ENCODE data around the gene RLBP1. TPM values are rescaled to one million over a fixed set of nuclear protein-coding genes. Genes with fewer than 3 reads are reported as not detected.
A peak's percentile ranks its signal among the peaks of the same experiment; 100 is the strongest.

Gene RLBP1
- total RNA-seq, 2 donors from 2014 or later = 0.48 TPM; not detected in 1

DNA sequence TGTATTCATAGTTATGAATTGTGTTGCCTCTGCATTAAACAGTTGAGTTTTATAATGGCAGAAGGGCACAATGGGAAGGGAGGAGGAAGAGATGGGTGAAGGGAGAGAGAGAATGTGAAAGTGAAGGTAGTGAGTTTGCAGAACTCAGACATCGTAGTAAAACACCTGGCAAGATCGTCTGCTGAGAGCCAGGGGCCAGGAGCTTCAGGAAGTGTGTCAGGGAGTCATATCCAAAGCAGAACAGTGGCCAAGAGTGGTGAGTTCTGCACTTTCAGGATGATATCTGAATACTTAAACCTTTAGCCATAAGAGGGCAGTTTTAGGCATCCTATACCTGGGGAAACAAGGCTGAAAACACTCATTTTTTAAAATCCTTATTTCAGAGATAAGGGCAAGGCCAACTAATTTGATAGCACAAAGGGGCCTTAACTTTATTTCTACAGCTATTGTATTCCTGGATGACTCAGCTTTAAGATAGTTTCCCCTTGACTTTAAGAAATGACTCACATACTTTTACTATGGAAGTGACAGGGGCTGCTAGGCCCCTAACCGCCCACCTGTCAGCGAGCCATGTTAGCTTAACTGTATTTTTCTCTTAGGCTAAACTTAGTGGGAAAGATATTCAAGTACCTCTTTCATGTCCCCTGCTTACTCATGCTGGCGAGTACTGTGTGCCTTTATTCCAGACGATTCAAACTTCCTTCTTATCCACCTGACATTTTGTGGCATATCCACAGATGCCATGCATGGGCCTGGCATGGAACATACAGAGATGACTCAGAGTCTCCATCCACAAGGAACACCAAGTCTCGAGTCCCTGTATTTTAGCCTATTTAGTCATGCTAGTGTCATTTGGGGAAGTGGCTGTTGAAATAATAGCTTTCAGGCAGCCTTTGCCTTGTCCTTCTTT, 53.9 kb downstream of the RLBP1 start:
- Mint-ChIP-seq H3K27ac (peak overlapping the region; percentile 82 to 95), H3K4me1 (ENCODE audit: low read depth in 2 of 2) (peaks cover 30 to 36% of the 10 kb centered on the region in 2 donors), H3K27me3 (no peaks in the 10 kb centered on the region), H3K9me3 (no peaks in the 10 kb centered on the region), H3K4me3 (peak overlapping the region; percentile 77), H3K36me3 (no peaks in the 10 kb centered on the region)
- ATAC-seq = peak; percentile 74 to 82
- DNase-seq (ENCODE audit: low spot score) = no peak

DNA sequence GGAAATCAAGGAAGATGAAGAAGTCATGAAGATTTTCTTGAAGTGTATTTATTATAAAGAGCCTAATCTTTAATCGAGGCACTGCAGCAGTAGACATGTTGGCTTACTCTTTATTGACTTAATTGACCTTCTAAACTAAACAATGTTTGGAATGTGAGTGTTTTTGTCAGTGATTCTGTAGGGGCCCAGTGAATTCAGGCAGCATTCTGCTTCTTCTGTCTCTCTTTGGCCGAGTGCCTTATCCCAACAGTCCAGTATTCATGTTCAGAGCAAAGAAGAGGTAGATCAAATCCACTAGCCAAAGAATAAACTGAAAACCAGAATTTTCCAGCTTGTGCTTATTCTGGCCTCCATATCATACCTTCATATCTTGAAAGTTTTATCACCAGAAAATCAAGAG, 55.7 kb downstream of the RLBP1 start:
- ATAC-seq = no peak
- no peak overlapping the region for H3K4me3 Mint-ChIP-seq
- H3K9me3 Mint-ChIP-seq = no peaks in the 10 kb centered on the region
- no peak for DNase-seq (ENCODE audit: low spot score)
- H3K27ac Mint-ChIP-seq = peak overlapping the region; percentile 14 to 75
- H3K36me3 Mint-ChIP-seq = peaks cover 4% of the 10 kb centered on the region
- no peaks in the 10 kb centered on the region for H3K27me3 Mint-ChIP-seq
- peaks cover 38 to 43% of the 10 kb centered on the region in 2 donors for H3K4me1 Mint-ChIP-seq (ENCODE audit: low read depth in 2 of 2)

DNA sequence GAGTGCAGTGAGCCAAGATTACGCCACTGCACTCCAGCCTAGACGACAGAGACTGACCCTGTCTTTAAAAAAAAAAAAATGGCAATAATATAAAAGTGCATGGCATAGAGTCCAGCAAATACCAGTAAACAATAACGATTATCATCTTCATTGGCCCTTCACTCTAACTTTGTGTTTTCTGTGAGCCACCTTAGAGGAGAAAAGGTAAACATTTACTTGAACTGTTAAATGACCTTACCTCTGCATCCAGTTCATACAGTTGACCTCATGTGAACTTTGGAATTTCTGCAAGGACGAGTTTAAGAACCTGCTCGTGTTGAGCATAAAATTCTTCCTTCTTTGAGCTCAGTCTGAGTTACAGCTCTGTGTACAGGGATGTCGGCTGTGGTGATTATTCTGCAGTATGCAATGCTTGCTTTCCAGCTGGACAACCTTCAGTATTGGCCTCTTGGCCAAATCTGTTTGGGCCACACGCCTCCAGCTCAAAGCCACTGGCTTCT, 56.6 kb downstream of the RLBP1 start:
- H3K27ac Mint-ChIP-seq = no peak overlapping the region
- H3K9me3 Mint-ChIP-seq = no peaks in the 10 kb centered on the region

DNA sequence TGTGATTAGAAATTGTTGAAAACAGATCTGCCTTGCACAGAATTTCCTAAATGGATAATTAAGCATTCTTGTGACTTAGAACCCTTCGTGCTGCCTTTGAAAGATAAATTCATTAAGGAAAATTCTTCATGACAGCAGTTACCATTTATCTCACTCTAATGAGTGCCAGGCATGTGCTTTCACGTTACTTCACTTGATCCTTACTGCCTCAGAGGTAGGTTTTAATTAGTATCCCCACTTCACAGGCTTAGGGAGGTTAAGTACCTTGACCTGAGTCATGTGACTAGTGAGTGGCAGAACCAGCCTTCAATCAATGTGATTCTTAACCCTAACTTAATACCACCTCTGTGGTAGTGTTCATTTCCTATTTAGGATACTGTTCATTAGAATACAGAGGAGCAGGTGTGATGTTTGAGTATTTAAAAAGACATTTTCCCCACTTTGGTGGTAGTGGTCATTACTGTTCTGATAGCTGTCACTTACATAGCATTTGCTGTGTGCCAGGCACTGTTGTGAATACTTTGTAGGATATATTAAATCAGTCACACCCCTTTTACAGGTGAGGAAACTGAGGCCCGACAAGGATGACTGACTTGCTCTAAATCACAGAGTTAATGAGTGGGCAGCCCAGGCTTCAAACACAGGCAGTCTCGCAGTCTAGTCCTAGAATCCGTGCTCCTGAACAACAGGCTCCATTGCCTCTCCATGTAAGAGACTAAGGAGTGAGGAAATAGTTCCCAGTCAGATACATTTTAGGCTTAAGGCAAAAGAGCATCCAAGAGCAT, 57.9 kb downstream of the RLBP1 start:
- H3K9me3 Mint-ChIP-seq = no peaks in the 10 kb centered on the region
- H3K27me3 Mint-ChIP-seq = no peaks in the 10 kb centered on the region
- H3K27ac Mint-ChIP-seq = peak overlapping the region; percentile 16 to 80
- ATAC-seq (no peak), DNase-seq (ENCODE audit: low spot score) (no peak)
- H3K4me1 Mint-ChIP-seq (ENCODE audit: low read depth in 2 of 2) = peaks cover 23 to 43% of the 10 kb centered on the region in 2 donors
- peaks cover 4% of the 10 kb centered on the region for H3K36me3 Mint-ChIP-seq
- no peak overlapping the region for H3K4me3 Mint-ChIP-seq

More for the DNA sequence above, 56.6 kb downstream of the RLBP1 start:
- no peak for DNase-seq (ENCODE audit: low spot score)
- peaks cover 36 to 46% of the 10 kb centered on the region in 2 donors for H3K4me1 Mint-ChIP-seq (ENCODE audit: low read depth in 2 of 2)
- H3K4me3 Mint-ChIP-seq = no peak overlapping the region
- no peak for ATAC-seq
- H3K27me3 Mint-ChIP-seq = no peaks in the 10 kb centered on the region
- H3K36me3 Mint-ChIP-seq = peaks cover 4% of the 10 kb centered on the region

DNA sequence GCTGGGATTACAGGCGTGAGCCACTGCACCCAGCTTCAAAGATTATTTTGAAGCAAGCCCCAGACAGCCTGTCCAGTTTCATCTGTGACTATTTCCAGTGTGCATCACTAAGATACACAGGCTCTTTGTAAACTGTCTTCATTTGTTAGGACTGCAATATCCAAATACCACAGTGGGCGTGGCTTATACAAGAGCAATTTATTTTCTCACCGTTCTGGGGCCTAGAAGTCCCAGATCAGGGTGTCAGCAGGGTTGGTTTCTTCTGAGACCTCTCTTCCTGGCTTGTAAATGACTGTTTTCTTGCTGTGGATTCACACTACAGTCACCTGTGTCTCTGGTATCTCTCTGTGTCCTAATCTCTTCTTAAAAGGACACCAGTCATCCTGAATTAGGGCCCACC, 59.7 kb downstream of the RLBP1 start:
- Mint-ChIP-seq H3K9me3 (no peaks in the 10 kb centered on the region), H3K4me1 (ENCODE audit: low read depth in 2 of 2) (peaks cover 8 to 35% of the 10 kb centered on the region in 2 donors), H3K27me3 (no peaks in the 10 kb centered on the region), H3K36me3 (peaks cover 9% of the 10 kb centered on the region), H3K4me3 (no peak overlapping the region), H3K27ac (peak overlapping the region; percentile 62 to 80)
- DNase-seq (ENCODE audit: low spot score) = no peak
- ATAC-seq = no peak

Other genes starting within 250 kb of the RLBP1 start
- 100 to 1,000 TPM; 130 to 214 TPM for gene ABHD2, start 133.1 kb downstream of the RLBP1 start, total RNA-seq
- gene FANCI, start 22.4 kb upstream of the RLBP1 start, total RNA-seq = 100 to 1,000 TPM; 131 to 238 TPM
- gene POLG, start 113.2 kb upstream of the RLBP1 start, total RNA-seq = 100 to 1,000 TPM; 169 to 184 TPM